Measurements from ENCODE around the gene TIGD6. TPM values are rescaled to one million over a fixed set of nuclear protein-coding genes. Genes with fewer than 3 reads are reported as not detected.

TIGD6 gene
- total RNA-seq, 1 experiment from 2014 or later, result 4.3 TPM

Other genes starting within 250 kb of the TIGD6 start
- 2.5 and 2.6 TPM in 2 replicates for gene PDE6A, start 55.9 kb downstream of the TIGD6 start, total RNA-seq (2022)
- 43.9 and 49.1 TPM in 2 replicates for gene SLC26A2, start 39.9 kb downstream of the TIGD6 start, total RNA-seq (2022)
- gene HMGXB3, start 85 bp upstream of the TIGD6 start, total RNA-seq (2022), result 43.8 and 49.5 TPM in 2 replicates
- gene CSF1R, start 85.9 kb upstream of the TIGD6 start, total RNA-seq (2022), result 5.8 and 8.2 TPM in 2 replicates
- 5.9 and 7.2 TPM in 2 replicates for gene PDGFRB, start 155.2 kb upstream of the TIGD6 start, total RNA-seq (2022)
- gene CDX1, start 166.1 kb upstream of the TIGD6 start, total RNA-seq (2022), result 0.29 and 0.65 TPM in 2 replicates
- not detected in 2 replicates for gene SLC6A7, start 189.4 kb upstream of the TIGD6 start, total RNA-seq (2022)

Data from Caco-2 (cell line).